ENCODE measurements around the gene FREM2. TPM values are rescaled to one million over a fixed set of nuclear protein-coding genes. Genes with fewer than 3 reads are reported as not detected.

FREM2 gene
- total RNA-seq, 1 donor from 2014 or later: 2.8 TPM

DNA sequence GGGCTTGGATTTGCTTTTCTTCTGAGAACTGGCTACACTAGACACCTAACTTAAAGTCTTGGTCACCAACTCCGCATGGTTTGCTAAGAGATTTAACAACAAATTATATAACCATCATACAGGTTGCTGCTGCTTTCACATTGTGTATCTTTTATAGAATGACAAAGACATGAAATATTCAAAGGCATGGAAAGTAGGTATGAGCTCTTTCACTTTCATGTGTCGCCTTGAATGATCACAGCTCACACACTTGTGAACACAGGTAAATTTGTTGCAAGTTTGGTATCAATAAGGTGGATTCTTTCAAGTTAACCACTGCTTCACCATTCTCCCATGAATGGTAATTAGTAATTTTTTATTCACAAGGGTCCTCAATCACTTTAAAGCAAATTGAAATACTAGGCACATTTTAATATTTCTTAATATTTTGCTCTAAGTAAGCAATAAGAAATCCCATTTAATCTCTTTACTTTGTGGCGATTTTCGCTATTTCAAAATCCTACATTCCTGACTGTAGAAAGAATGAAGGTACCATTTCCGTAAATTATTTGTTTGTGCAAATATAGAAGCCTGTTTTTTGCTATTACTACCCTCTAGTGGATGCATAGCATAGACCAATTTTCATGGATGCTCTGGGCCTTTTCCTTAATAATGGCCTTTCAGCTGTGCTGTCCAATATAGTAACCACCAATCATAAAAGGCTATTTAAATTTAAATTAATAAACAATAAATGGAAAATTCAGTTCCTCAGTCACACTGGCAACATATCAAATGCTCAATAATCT lies 45.5 kb upstream of the FREM2 start:
- Histone ChIP-seq H3K36me3 (ENCODE audit: insufficient read depth, low read length) (no peaks in the 10 kb centered on the region), H3K4me1 (ENCODE audit: insufficient read depth, low read length) (no peaks in the 10 kb centered on the region), H3K4me3 (ENCODE audit: insufficient read depth, low read depth, low read length) (no peak overlapping the region), H3K27ac (ENCODE audit: low read depth, low read length) (no peak overlapping the region), H3K9ac (ENCODE audit: low read length) (no peak overlapping the region), H3K4me2 (ENCODE audit: low read length) (no peak overlapping the region), H3K9me3 (ENCODE audit: insufficient read depth, low read depth, low read length) (no peaks in the 10 kb centered on the region), H3K27me3 (ENCODE audit: insufficient read depth, low read length) (no peaks in the 10 kb centered on the region), H4K20me1 (ENCODE audit: insufficient read depth, low read length) (no peaks in the 10 kb centered on the region), H3K79me2 (ENCODE audit: insufficient read depth, low read length) (no peaks in the 10 kb centered on the region), H2AFZ (ENCODE audit: low read depth, low read length) (no peak overlapping the region)
- no peaks in the 10 kb centered on the region for H3K4me1 Mint-ChIP-seq (ENCODE audit: low read depth, unreplicated experiment)
- no peak for DNase-seq (ENCODE audit: low read depth)
- no peak for FAIRE-seq
- no peak overlapping the region for H3K4me3 Mint-ChIP-seq (ENCODE audit: unreplicated experiment)
- H3K9me3 Mint-ChIP-seq (ENCODE audit: unreplicated experiment): no peaks in the 10 kb centered on the region
- H3K36me3 Mint-ChIP-seq (ENCODE audit: low read depth, unreplicated experiment): no peaks in the 10 kb centered on the region
- no peak for TF ChIP-seq EZH2 (IDR thresholded peaks at IDR 0.05; ENCODE audit: insufficient read depth, low read length)
- TF ChIP-seq, protein P1, sequence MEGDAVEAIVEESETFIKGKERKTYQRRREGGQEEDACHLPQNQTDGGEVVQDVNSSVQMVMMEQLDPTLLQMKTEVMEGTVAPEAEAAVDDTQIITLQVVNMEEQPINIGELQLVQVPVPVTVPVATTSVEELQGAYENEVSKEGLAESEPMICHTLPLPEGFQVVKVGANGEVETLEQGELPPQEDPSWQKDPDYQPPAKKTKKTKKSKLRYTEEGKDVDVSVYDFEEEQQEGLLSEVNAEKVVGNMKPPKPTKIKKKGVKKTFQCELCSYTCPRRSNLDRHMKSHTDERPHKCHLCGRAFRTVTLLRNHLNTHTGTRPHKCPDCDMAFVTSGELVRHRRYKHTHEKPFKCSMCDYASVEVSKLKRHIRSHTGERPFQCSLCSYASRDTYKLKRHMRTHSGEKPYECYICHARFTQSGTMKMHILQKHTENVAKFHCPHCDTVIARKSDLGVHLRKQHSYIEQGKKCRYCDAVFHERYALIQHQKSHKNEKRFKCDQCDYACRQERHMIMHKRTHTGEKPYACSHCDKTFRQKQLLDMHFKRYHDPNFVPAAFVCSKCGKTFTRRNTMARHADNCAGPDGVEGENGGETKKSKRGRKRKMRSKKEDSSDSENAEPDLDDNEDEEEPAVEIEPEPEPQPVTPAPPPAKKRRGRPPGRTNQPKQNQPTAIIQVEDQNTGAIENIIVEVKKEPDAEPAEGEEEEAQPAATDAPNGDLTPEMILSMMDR (IDR thresholded peaks at IDR 0.05; ENCODE audit: insufficient read depth, low read depth, low read length): peak; percentile 21
- no peak overlapping the region for H3K27ac Mint-ChIP-seq (ENCODE audit: unreplicated experiment)
- no peaks in the 10 kb centered on the region for H3K27me3 Mint-ChIP-seq (ENCODE audit: low read depth, unreplicated experiment)

- Mint-ChIP-seq H3K27me3 (ENCODE audit: low read depth, unreplicated experiment) (no peaks in the 10 kb centered on the region), H3K4me1 (ENCODE audit: low read depth, unreplicated experiment) (peaks cover 5% of the 10 kb centered on the region), H3K27ac (ENCODE audit: unreplicated experiment) (no peak overlapping the region), H3K4me3 (ENCODE audit: unreplicated experiment) (no peak overlapping the region), H3K36me3 (ENCODE audit: low read depth, unreplicated experiment) (no peaks in the 10 kb centered on the region), H3K9me3 (ENCODE audit: unreplicated experiment) (no peaks in the 10 kb centered on the region)
- FAIRE-seq (no peak), DNase-seq (ENCODE audit: low read depth) (no peak)
- Histone ChIP-seq H4K20me1 (ENCODE audit: insufficient read depth, low read length) (no peaks in the 10 kb centered on the region), H3K27me3 (ENCODE audit: insufficient read depth, low read length) (no peaks in the 10 kb centered on the region), H3K4me3 (ENCODE audit: insufficient read depth, low read depth, low read length) (no peak overlapping the region), H3K4me1 (ENCODE audit: insufficient read depth, low read length) (no peaks in the 10 kb centered on the region), H3K79me2 (ENCODE audit: insufficient read depth, low read length) (no peaks in the 10 kb centered on the region), H3K27ac (ENCODE audit: low read depth, low read length) (no peak overlapping the region), H3K4me2 (ENCODE audit: low read length) (no peak overlapping the region), H2AFZ (ENCODE audit: low read depth, low read length) (no peak overlapping the region), H3K9ac (ENCODE audit: low read length) (no peak overlapping the region), H3K36me3 (ENCODE audit: insufficient read depth, low read length) (no peaks in the 10 kb centered on the region), H3K9me3 (ENCODE audit: insufficient read depth, low read depth, low read length) (no peaks in the 10 kb centered on the region)
- TF ChIP-seq EZH2 (IDR thresholded peaks at IDR 0.05; ENCODE audit: insufficient read depth, low read length): no peak
- TF ChIP-seq, protein P1 (IDR thresholded peaks at IDR 0.05; ENCODE audit: insufficient read depth, low read depth, low read length): no peak
Measured at GRCh38 chr13:38647312-38647711, 39.6 kb upstream of the FREM2 start.

DNA sequence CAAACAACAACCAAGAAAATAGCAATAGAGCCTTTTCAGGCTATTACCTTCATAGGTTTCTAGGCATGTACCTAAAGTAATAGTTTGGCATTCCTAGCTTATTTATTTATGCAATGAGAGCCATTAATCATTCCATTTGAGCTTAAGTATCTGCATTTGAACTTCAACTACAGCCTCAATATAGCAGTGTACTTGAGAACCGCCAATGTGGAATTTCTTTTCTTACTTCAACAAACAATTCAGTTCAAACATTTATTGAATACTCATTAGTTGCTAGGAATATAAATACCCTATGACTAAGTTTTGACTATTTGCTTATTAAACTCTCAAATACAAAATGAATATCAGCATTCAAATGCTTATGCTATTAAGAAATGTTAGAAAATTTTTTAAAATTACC lies 38.0 kb upstream of the FREM2 start:
- Mint-ChIP-seq H3K4me1 (ENCODE audit: low read depth, unreplicated experiment) (peaks cover 5% of the 10 kb centered on the region), H3K4me3 (ENCODE audit: unreplicated experiment) (no peak overlapping the region), H3K27me3 (ENCODE audit: low read depth, unreplicated experiment) (no peaks in the 10 kb centered on the region), H3K36me3 (ENCODE audit: low read depth, unreplicated experiment) (no peaks in the 10 kb centered on the region), H3K27ac (ENCODE audit: unreplicated experiment) (no peak overlapping the region), H3K9me3 (ENCODE audit: unreplicated experiment) (no peaks in the 10 kb centered on the region)
- H3K36me3 ChIP-seq (ENCODE audit: insufficient read depth, low read length): no peaks in the 10 kb centered on the region
- H3K27ac ChIP-seq (ENCODE audit: low read depth, low read length): no peak overlapping the region
- H3K79me2 ChIP-seq (ENCODE audit: insufficient read depth, low read length): no peaks in the 10 kb centered on the region
- H3K4me2 ChIP-seq (ENCODE audit: low read length): no peak overlapping the region
- H4K20me1 ChIP-seq (ENCODE audit: insufficient read depth, low read length): no peaks in the 10 kb centered on the region
- TF ChIP-seq, protein P1 (IDR thresholded peaks at IDR 0.05; ENCODE audit: insufficient read depth, low read depth, low read length): no peak
- H3K9me3 ChIP-seq (ENCODE audit: insufficient read depth, low read depth, low read length): no peaks in the 10 kb centered on the region
- no peak overlapping the region for H3K4me3 ChIP-seq (ENCODE audit: insufficient read depth, low read depth, low read length)
- DNase-seq (ENCODE audit: low read depth): no peak
- no peak overlapping the region for H3K9ac ChIP-seq (ENCODE audit: low read length)
- FAIRE-seq: no peak
- H2AFZ ChIP-seq (ENCODE audit: low read depth, low read length): no peak overlapping the region
- H3K4me1 ChIP-seq (ENCODE audit: insufficient read depth, low read length): no peaks in the 10 kb centered on the region
- no peaks in the 10 kb centered on the region for H3K27me3 ChIP-seq (ENCODE audit: insufficient read depth, low read length)

All from astrocyte (in vitro differentiated cells and primary cell).